Measurements from ENCODE around the gene SPATS2.
"Not testable (repeated sequence)": the region's sequence is repeated elsewhere in the genome, so short reads cannot be mapped to it uniquely, and the experiment has no call there.

SPATS2 gene

GRCh38 chr12:49367381-49368239, at the start of gene SPATS2:
SPATS2 (plus strand) TSS chr12:49367462; CDS start chr12:49461013, 93,551 bp downstream.
- peaks cover 3% of the 10 kb centered on the region for H3K36me3 Mint-ChIP-seq (ENCODE audit: insufficient read depth)
- no peak for DNase-seq (ENCODE audit: low spot score in 2 of 2)
- peaks cover 19% of the 10 kb centered on the region for H3K4me1 Mint-ChIP-seq
- no peak for ATAC-seq (replicated peaks; ENCODE audit: extremely low read depth, poor library complexity, severe bottlenecking)
- no peaks in the 10 kb centered on the region for H3K27me3 Mint-ChIP-seq
- H3K27ac Mint-ChIP-seq (ENCODE audit: low read depth) = peak within 1 kb of the TSS; percentile 57
- no peaks in the 10 kb centered on the region for H3K9me3 Mint-ChIP-seq
- H3K4me3 Mint-ChIP-seq = peak within 1 kb of the TSS; percentile 70

- not testable (repeated sequence) for H3K27me3 Mint-ChIP-seq; DNase-seq (ENCODE audit: low spot score in 2 of 2); H3K27ac Mint-ChIP-seq (ENCODE audit: low read depth); H3K36me3 Mint-ChIP-seq (ENCODE audit: insufficient read depth); H3K9me3 Mint-ChIP-seq; ATAC-seq (replicated peaks; ENCODE audit: extremely low read depth, poor library complexity, severe bottlenecking)
- Mint-ChIP-seq H3K4me1 (peaks cover 22% of the 10 kb centered on the region), H3K4me3 (peak overlapping the region; percentile 91)
Observed at GRCh38 chr12:49320411-49321103, 46.7 kb upstream of the SPATS2 start.

DNA sequence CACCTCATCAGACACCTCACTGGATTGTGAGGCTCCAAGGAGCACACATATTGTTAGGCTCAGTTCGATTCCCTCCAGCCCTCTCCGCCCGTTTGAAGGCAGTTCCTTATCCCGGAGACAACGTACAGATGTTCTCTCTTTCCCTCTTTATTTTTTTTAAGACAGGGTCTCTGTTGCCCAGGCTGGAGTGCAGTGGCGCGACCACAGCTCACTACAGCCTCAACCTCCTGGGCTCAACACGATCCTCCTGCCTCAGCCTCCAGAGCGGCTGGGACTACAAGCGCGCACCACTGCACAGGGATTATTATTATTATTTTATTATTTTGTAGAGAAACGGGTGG, 44.9 kb upstream of the SPATS2 start:
- ATAC-seq (replicated peaks; ENCODE audit: extremely low read depth, poor library complexity, severe bottlenecking) (no peak), DNase-seq (ENCODE audit: low spot score in 2 of 2) (no peak)
- no peaks in the 10 kb centered on the region for H3K27me3 Mint-ChIP-seq
- H3K4me3 Mint-ChIP-seq = peak overlapping the region; percentile 91
- peak overlapping the region; percentile 86 for H3K27ac Mint-ChIP-seq (ENCODE audit: low read depth)
- H3K4me1 Mint-ChIP-seq = peaks cover 22% of the 10 kb centered on the region
- H3K36me3 Mint-ChIP-seq (ENCODE audit: insufficient read depth) = peaks cover 2% of the 10 kb centered on the region
- no peaks in the 10 kb centered on the region for H3K9me3 Mint-ChIP-seq

GRCh38 chr12:49322708-49323523, 44.3 kb upstream of the SPATS2 start, which contains the start of gene TROAP:
TROAP (plus strand) TSS chr12:49323255; CDS start chr12:49323609, 354 bp downstream.
- Mint-ChIP-seq H3K27me3 (no peaks in the 10 kb centered on the region), H3K4me3 (peak within 1 kb of the TSS; percentile 91), H3K36me3 (ENCODE audit: insufficient read depth) (peaks cover 2% of the 10 kb centered on the region), H3K9me3 (no peaks in the 10 kb centered on the region), H3K4me1 (peaks cover 22% of the 10 kb centered on the region), H3K27ac (ENCODE audit: low read depth) (peak within 1 kb of the TSS; percentile 86)
- DNase-seq (ENCODE audit: low spot score in 2 of 2) (peak; percentile 93 to 98), ATAC-seq (replicated peaks; ENCODE audit: extremely low read depth, poor library complexity, severe bottlenecking) (peak; percentile 99)

DNA sequence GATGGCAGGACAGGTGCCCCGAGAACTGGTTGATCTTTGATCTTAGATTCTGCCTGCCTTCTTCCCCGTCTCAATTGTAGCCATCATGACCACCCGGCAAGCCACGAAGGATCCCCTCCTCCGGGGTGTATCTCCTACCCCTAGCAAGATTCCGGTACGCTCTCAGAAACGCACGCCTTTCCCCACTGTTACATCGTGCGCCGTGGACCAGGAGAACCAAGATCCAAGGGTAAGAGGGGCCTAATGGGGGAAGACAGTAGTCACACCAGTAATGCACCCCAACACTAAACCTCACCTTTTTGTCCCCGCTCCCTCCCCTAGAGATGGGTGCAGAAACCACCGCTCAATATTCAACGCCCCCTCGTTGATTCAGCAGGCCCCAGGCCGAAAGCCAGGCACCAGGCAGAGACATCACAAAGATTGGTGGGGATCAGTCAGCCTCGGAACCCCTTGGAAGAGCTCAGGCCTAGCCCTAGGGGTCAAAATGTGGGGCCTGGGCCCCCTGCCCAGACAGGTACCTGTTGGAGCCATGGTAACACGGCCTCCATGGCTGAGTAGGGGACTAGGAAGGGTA, 43.7 kb upstream of the SPATS2 start:
- Mint-ChIP-seq H3K4me1 (peaks cover 22% of the 10 kb centered on the region), H3K27ac (ENCODE audit: low read depth) (peak overlapping the region; percentile 86), H3K4me3 (peak overlapping the region; percentile 91), H3K9me3 (no peaks in the 10 kb centered on the region), H3K36me3 (ENCODE audit: insufficient read depth) (peaks cover 2% of the 10 kb centered on the region), H3K27me3 (no peaks in the 10 kb centered on the region)
- ATAC-seq (replicated peaks; ENCODE audit: extremely low read depth, poor library complexity, severe bottlenecking) (no peak), DNase-seq (ENCODE audit: low spot score in 2 of 2) (no peak)

DNA sequence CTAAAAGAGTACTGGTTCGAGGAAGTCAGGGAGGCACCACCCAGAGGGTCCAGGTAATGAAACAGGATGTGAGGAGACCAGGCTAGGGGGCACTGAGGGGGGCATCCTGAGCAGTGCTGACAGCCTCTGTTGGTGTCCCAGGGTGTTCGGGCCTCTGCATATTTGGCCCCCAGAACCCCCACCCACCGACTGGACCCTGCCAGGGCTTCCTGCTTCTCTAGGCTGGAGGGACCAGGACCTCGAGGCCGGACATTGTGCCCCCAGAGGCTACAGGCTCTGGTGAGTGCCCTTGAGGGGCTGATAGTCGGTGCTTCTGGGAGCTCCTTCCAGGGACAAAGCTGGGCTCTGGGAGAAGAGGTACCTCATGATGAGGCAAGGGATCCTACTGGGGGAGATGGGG, 41.7 kb upstream of the SPATS2 start:
- peaks cover 22% of the 10 kb centered on the region for H3K4me1 Mint-ChIP-seq
- no peak overlapping the region for H3K4me3 Mint-ChIP-seq
- ATAC-seq (replicated peaks; ENCODE audit: extremely low read depth, poor library complexity, severe bottlenecking) (no peak), DNase-seq (ENCODE audit: low spot score in 2 of 2) (no peak)
- no peak overlapping the region for H3K27ac Mint-ChIP-seq (ENCODE audit: low read depth)
- no peaks in the 10 kb centered on the region for H3K27me3 Mint-ChIP-seq
- H3K9me3 Mint-ChIP-seq = no peaks in the 10 kb centered on the region
- peaks cover 2% of the 10 kb centered on the region for H3K36me3 Mint-ChIP-seq (ENCODE audit: insufficient read depth)

DNA sequence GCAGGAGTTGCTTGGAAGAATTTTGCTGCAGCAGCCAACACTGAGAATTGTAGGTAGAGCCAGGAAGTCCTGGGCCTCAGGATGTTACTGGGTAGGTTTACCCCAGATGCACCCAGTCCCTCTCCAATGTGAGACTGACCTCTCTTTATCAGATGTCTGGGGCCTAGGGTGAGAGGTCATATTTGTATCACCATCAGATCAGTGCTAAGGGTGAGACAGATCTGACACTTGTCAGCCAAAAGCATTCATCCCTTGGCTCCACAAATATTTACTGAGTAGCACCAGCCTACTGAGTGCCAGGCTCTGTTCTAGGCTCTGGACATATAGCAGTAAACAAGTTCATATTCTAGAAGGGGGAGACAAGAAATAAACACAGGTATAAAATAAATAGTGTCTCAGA, 39.9 kb upstream of the SPATS2 start:
- Mint-ChIP-seq H3K4me3 (no peak overlapping the region), H3K9me3 (no peaks in the 10 kb centered on the region), H3K27me3 (peaks cover 5% of the 10 kb centered on the region), H3K27ac (ENCODE audit: low read depth) (no peak overlapping the region), H3K4me1 (peaks cover 12% of the 10 kb centered on the region), H3K36me3 (ENCODE audit: insufficient read depth) (peaks cover 2% of the 10 kb centered on the region)
- DNase-seq (ENCODE audit: low spot score in 2 of 2) (no peak), ATAC-seq (replicated peaks; ENCODE audit: extremely low read depth, poor library complexity, severe bottlenecking) (no peak)

DNA sequence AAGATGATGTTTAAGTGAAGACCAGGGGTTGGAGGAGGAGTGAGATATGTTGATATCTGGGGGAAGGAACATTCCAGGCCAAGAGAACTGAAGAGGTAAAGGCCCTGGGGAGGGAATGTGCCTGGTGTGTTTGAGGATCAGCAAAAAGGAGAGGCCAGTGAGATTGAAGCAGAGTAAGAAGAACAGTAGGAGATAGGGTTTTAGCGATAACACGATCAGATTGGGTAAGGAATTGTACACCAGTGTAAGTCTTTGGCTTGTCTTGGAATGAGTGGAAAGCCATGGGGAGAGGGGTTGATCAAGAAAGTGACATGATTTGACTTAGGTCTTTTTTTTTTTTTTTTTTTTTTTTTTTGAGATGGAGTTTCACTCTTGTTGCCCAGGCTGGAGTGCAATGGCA, 39.4 kb upstream of the SPATS2 start:
- H3K27ac Mint-ChIP-seq (ENCODE audit: low read depth) = no peak overlapping the region
- H3K27me3 Mint-ChIP-seq = peaks cover 10% of the 10 kb centered on the region
- H3K4me3 Mint-ChIP-seq = no peak overlapping the region
- H3K36me3 Mint-ChIP-seq (ENCODE audit: insufficient read depth) = peaks cover 2% of the 10 kb centered on the region
- no peaks in the 10 kb centered on the region for H3K9me3 Mint-ChIP-seq
- ATAC-seq (replicated peaks; ENCODE audit: extremely low read depth, poor library complexity, severe bottlenecking) (no peak), DNase-seq (ENCODE audit: low spot score in 2 of 2) (no peak)
- H3K4me1 Mint-ChIP-seq = peaks cover 11% of the 10 kb centered on the region

DNA sequence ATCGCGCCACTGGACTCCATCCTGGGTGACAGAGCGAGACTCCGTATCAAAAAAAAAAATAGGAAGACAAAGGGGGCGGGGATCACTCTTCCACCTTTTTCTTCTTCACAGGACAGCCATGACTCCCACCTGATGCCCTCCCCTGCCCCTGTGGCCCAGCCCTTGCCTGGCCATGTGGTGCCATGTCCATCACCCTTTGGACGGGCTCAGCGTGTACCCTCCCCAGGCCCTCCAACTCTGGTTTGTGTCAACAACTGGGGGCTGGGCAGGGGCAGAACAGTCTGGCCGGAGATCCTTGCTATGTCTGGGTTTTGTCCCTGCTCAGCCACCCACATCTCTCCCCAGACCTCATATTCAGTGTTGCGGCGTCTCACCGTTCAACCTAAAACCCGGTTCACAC, 38.4 kb upstream of the SPATS2 start:
- no peak overlapping the region for H3K4me3 Mint-ChIP-seq
- DNase-seq (ENCODE audit: low spot score in 2 of 2) (no peak), ATAC-seq (replicated peaks; ENCODE audit: extremely low read depth, poor library complexity, severe bottlenecking) (no peak)
- no peak overlapping the region for H3K27ac Mint-ChIP-seq (ENCODE audit: low read depth)
- H3K36me3 Mint-ChIP-seq (ENCODE audit: insufficient read depth) = no peaks in the 10 kb centered on the region
- no peaks in the 10 kb centered on the region for H3K9me3 Mint-ChIP-seq
- H3K27me3 Mint-ChIP-seq = peaks cover 15% of the 10 kb centered on the region
- H3K4me1 Mint-ChIP-seq = peaks cover 5% of the 10 kb centered on the region

DNA sequence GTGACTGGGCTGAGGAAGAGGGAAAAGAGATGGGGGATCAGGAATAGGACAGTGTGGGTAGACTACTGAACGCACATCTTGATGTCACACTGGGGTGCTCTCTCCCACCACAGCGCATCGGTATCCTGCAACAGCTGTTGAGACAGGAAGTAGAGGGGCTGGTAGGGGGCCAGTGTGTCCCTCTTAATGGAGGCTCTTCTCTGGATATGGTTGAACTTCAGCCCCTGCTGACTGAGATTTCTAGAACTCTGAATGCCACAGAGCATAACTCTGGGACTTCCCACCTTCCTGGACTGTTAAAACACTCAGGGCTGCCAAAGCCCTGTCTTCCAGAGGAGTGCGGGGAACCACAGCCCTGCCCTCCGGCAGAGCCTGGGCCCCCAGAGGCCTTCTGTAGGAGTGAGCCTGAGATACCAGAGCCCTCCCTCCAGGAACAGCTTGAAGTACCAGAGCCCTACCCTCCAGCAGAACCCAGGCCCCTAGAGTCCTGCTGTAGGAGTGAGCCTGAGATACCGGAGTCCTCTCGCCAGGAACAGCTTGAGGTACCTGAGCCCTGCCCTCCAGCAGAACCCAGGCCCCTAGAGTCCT, 37.1 kb upstream of the SPATS2 start:
- Mint-ChIP-seq H3K36me3 (ENCODE audit: insufficient read depth) (no peaks in the 10 kb centered on the region), H3K9me3 (no peaks in the 10 kb centered on the region), H3K4me3 (no peak overlapping the region), H3K27ac (ENCODE audit: low read depth) (no peak overlapping the region), H3K27me3 (peaks cover 27% of the 10 kb centered on the region), H3K4me1 (peaks cover 5% of the 10 kb centered on the region)
- DNase-seq (ENCODE audit: low spot score in 2 of 2) (no peak), ATAC-seq (replicated peaks; ENCODE audit: extremely low read depth, poor library complexity, severe bottlenecking) (no peak)

DNA sequence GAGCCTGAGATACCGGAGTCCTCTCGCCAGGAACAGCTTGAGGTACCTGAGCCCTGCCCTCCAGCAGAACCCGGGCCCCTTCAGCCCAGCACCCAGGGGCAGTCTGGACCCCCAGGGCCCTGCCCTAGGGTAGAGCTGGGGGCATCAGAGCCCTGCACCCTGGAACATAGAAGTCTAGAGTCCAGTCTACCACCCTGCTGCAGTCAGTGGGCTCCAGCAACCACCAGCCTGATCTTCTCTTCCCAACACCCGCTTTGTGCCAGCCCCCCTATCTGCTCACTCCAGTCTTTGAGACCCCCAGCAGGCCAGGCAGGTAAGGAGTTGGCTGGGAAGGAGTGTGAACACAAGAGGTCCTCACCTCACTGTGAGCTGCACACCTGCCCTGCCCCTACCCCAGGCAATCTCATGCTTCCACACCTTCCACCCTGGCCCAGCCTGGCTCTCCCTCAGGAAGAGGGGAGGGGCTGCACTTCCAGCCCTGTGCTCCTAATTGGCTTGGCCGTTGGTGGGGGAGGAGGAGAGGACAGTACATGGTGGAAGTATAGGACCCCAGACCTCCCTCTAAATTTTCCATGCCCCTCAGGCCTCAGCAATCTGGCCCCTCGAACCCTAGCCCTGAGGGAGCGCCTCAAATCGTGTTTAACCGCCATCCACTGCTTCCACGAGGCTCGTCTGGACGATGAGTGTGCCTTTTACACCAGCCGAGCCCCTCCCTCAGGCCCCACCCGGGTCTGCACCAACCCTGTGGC, 36.5 kb upstream of the SPATS2 start:
- Mint-ChIP-seq H3K4me1 (peaks cover 5% of the 10 kb centered on the region), H3K4me3 (no peak overlapping the region), H3K27me3 (peaks cover 33% of the 10 kb centered on the region), H3K9me3 (no peaks in the 10 kb centered on the region), H3K27ac (ENCODE audit: low read depth) (no peak overlapping the region), H3K36me3 (ENCODE audit: insufficient read depth) (no peaks in the 10 kb centered on the region)
- no peak for ATAC-seq (replicated peaks; ENCODE audit: extremely low read depth, poor library complexity, severe bottlenecking)
- no peak for DNase-seq (ENCODE audit: low spot score in 2 of 2)
